Sigmoid colon (tissue), 4 donors: ENCODE measurements around the gene NYNRIN.

Source experiments
- CTCF ChIP-seq, 4 experiments: fragments of 450-650 bp in 3 of 4; fragments of 200-600 bp in 1 of 4; IDR thresholded peaks; one replicate each; pipeline ENCODE4 v1.5.1; 2016 to 2019; ENCODE audit warnings: antibody characterized with exemption in 4 of 4, mild to moderate bottlenecking in 3 of 4, moderate library complexity in 2 of 4
- POLR2A ChIP-seq, 2 donors: fragments of 450-650 bp; IDR thresholded peaks; one replicate each; pipeline ENCODE4 v1.6.1; 2016; ENCODE audit warnings: antibody characterized with exemption in 2 of 2, mild to moderate bottlenecking in 2 of 2, moderate library complexity in 2 of 2
- POLR2AphosphoS5 ChIP-seq, 4 donors: sonication (generic); formaldehyde crosslinking; IDR thresholded peaks; one replicate each; pipeline ENCODE4 v1.6.1; 2017; ENCODE audit warnings: antibody characterized with exemption in 4 of 4

- no peak for TF ChIP-seq CTCF (IDR thresholded peaks at IDR 0.05)
- TF ChIP-seq POLR2AphosphoS5 (IDR thresholded peaks at IDR 0.05): no peak
- no peak for TF ChIP-seq POLR2A (IDR thresholded peaks at IDR 0.05)
Measured at GRCh38 chr14:24389226-24389848, 9.5 kb upstream of the NYNRIN start.
